Aorta (tissue), 5 donors: ENCODE results near the gene RTP5. TPM values are rescaled to one million over a fixed set of nuclear protein-coding genes. Genes with fewer than 3 reads are reported as not detected.

ENCODE experiments used
- ATAC-seq: fragments of 200-7000 bp; cut with Tn5 transposase; one replicate; pipeline ENCODE4 v1.9.1; 2022; ENCODE audit warnings: moderate library complexity; ENCODE audit not compliant: low FRiP score
- DNase-seq, 2 donors: peaks; one replicate each; pipeline ENCODE4 v3.0.0-alpha.2; 2020
- H3K27ac ChIP-seq, 2 donors: one replicate each; pipeline ENCODE4 v1.5.1; 2013; ENCODE audit warnings: low read length in 2 of 2, mild to moderate bottlenecking in 2 of 2, moderate library complexity in 2 of 2, control low read depth in 1 of 2, inconsistent platforms in 1 of 2, low read depth in 1 of 2
- H3K27me3 ChIP-seq, 2 donors: one replicate each; pipeline ENCODE4 v1.6.1; 2013; ENCODE audit warnings: control low read depth in 1 of 2, low read length in 1 of 2, mild to moderate bottlenecking in 1 of 2, moderate library complexity in 1 of 2; ENCODE audit not compliant: insufficient read depth in 2 of 2, control insufficient read depth in 1 of 2
- H3K36me3 ChIP-seq, 2 donors: one replicate each; pipeline ENCODE4 v1.6.1; 2013; ENCODE audit warnings: control low read depth in 1 of 2, low read length in 1 of 2, mild to moderate bottlenecking in 1 of 2; ENCODE audit not compliant: insufficient read depth in 2 of 2, control insufficient read depth in 1 of 2
- H3K4me1 ChIP-seq, 2 donors: one replicate each; pipeline ENCODE4 v1.6.1; 2013; ENCODE audit warnings: low read length in 2 of 2, control low read depth in 1 of 2, mild to moderate bottlenecking in 1 of 2, moderate library complexity in 1 of 2; ENCODE audit not compliant: insufficient read depth in 2 of 2, control insufficient read depth in 1 of 2
- H3K4me3 ChIP-seq, 2 donors: one replicate each; pipeline ENCODE4 v1.5.1; 2013; ENCODE audit warnings: low read length in 2 of 2, control low read depth in 1 of 2, mild to moderate bottlenecking in 1 of 2
- H3K9me3 ChIP-seq: one replicate; pipeline ENCODE4 v1.6.1; 2013; ENCODE audit warnings: mild to moderate bottlenecking, low read length; ENCODE audit not compliant: control insufficient read depth
- WGBS, 2 donors: extraction: QIAGEN DNeasy Blood & Tissue Kit; methylation state at CpG; one replicate each; pipeline ENCODE4 v1.1.7; 2013; 5-methylcytosine and 5-hydroxymethylcytosine counted together
- intact Hi-C, 2 donors: fragments of 100-400 bp; cut with DNase I; formaldehyde crosslinking; loops; one replicate each; pipeline versions ENCODE4 v1.14.2 to v1.15.0; 2022
- polyA plus RNA-seq, 2 donors: library from polyadenylated mRNA; stranded (reverse); fragments of 200-250 nt; gene quantifications; one replicate each; pipeline ENCODE4 v1.2.3, GENCODE V29; 2013
- total RNA-seq, 2 donors: library from RNA; stranded (reverse); fragmentation: NEBNext Ultra II Directional; extraction: Animal tissue kit (Norgen Biotek cat#: 25700); gene quantifications; one replicate each; pipeline ENCODE4 v1.2.1, GENCODE V29; 2021
- donor health status: healthy with polysubstance abuse.
- donor health status: Bipolar disorder and iron deficiency.
- donor health status: DM: no; HTN: no; CAD: no.
- donor health status: DM: no; HTN: no; CAD: no.
- donor health status: DM: yes; HTN: yes; CAD: no.

Gene RTP5
- total and polyA plus RNA-seq, 4 donors, result not detected

- Histone ChIP-seq H3K9me3 (no peaks in the 10 kb centered on the region), H3K4me1 (no peaks in the 10 kb centered on the region), H3K27ac (no peak overlapping the region), H3K27me3 (peaks cover 0 to 5% of the 10 kb centered on the region in 2 donors), H3K4me3 (no peak overlapping the region), H3K36me3 (no peaks in the 10 kb centered on the region)
- intact Hi-C loops, result no loop called here
- no peak for DNase-seq
- ATAC-seq, result no peak
- WGBS, 2 donors, result 68% methylated on average over 8 of the region's 8 CpGs
Observed at GRCh38 chr2:241862093-241862492, 7.4 kb upstream of the RTP5 start.

- H3K9me3 ChIP-seq, result no peaks in the 10 kb centered on the region
- DNase-seq, result no peak
- WGBS, 2 donors, result 78 to 80% methylated on average over 22 of the region's 22 CpGs
- H3K27ac ChIP-seq, result no peak overlapping the region
- H3K27me3 ChIP-seq, result peaks cover 0 to 5% of the 10 kb centered on the region in 2 donors
- intact Hi-C loops, result no loop called here
- H3K4me3 ChIP-seq, result no peak overlapping the region
- no peaks in the 10 kb centered on the region for H3K4me1 ChIP-seq
- no peak for ATAC-seq
- H3K36me3 ChIP-seq, result no peaks in the 10 kb centered on the region
Observed at GRCh38 chr2:241862775-241863535, 6.6 kb upstream of the RTP5 start.

- 32 to 33% methylated on average over 28 to 29 of the region's 29 CpGs for WGBS, 2 donors
- DNase-seq (no peak), ATAC-seq (no peak)
- Histone ChIP-seq H3K27ac (no peak overlapping the region), H3K4me1 (no peaks in the 10 kb centered on the region), H3K4me3 (no peak overlapping the region), H3K27me3 (peaks cover 0 to 5% of the 10 kb centered on the region in 2 donors), H3K36me3 (no peaks in the 10 kb centered on the region), H3K9me3 (no peaks in the 10 kb centered on the region)
- intact Hi-C loops, result no loop called here
Observed at GRCh38 chr2:241863536-241863954, 6.0 kb upstream of the RTP5 start.

DNA sequence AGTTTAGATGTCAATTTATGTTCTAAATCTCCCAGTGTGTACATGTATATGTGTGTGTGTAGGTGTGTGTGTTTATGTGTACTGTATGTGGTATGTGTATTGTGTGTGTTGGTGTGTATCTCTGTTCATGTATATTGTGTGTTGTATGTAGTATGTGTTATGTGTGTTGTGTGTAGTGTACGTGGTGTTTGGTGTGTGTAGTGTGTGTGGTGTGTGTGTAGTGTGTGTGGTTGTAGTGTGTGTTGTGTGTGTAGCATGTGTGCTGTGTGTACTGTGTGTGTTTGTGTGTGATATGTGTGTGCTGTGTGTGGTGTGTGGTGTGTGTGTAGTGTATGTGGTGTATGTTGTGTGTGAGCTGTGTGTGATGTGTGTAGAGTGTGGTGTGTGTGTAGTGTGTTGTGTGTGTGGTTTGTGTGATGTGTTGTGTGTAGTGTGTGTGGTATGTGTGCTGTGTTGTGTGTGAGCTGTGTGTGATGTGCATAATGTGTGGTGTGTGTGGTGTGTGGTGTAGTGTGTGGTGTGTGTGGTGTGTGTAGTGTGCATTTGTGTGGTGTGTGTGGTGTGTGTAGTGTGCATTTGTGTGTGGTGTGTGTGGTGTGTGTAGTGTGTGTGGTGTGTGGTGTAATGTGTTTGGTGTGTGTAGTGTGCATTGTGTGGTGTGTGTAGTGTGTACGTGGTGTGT lies 5.2 kb upstream of the RTP5 start:
- intact Hi-C loops, result no loop called here
- WGBS, 2 donors, result 94 to 98% methylated on average over 2 of the region's 2 CpGs
- H3K36me3 ChIP-seq, result no peaks in the 10 kb centered on the region
- H3K9me3 ChIP-seq, result no peaks in the 10 kb centered on the region
- DNase-seq (no peak), ATAC-seq (no peak)
- H3K4me1 ChIP-seq, result no peaks in the 10 kb centered on the region
- no peak overlapping the region for H3K27ac ChIP-seq
- H3K27me3 ChIP-seq, result peaks cover 0 to 5% of the 10 kb centered on the region in 2 donors
- H3K4me3 ChIP-seq, result no peak overlapping the region

DNA sequence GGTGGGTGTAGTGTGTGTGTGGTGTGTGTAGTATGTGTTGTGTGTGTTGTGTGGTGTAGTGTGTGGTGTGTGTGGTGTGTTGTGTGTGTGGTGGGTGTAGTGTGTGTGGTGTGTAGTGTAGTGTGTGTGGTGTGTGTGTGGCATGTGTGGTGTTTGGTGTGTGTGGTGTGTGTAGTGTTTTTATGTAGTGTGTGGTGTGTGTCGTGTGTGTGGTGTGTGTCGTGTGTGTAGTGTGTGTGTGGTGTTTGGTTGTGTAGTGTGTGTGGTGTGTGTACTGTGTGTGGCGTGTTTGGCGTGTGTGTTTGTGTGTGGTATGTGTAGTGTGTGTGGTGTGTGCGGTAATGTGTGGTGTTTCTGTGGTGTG lies 4.7 kb upstream of the RTP5 start:
- Histone ChIP-seq H3K27ac (no peak overlapping the region), H3K4me1 (no peaks in the 10 kb centered on the region), H3K36me3 (no peaks in the 10 kb centered on the region), H3K27me3 (peaks cover 0 to 5% of the 10 kb centered on the region in 2 donors), H3K4me3 (no peak overlapping the region), H3K9me3 (no peaks in the 10 kb centered on the region)
- intact Hi-C loops, result no loop called here
- ATAC-seq (no peak), DNase-seq (no peak)
- 95% methylated on average over 5 of the region's 5 CpGs for WGBS, 2 donors

GRCh38 chr2:241865416-241865956 lies 4.0 kb upstream of the RTP5 start:
- no peaks in the 10 kb centered on the region for H3K36me3 ChIP-seq
- DNase-seq, result no peak
- WGBS, 2 donors, result 90 to 92% methylated on average over 3 of the region's 3 CpGs
- no peak overlapping the region for H3K4me3 ChIP-seq
- intact Hi-C loops, result no loop called here
- no peak overlapping the region for H3K27ac ChIP-seq
- H3K9me3 ChIP-seq, result no peaks in the 10 kb centered on the region
- H3K4me1 ChIP-seq, result no peaks in the 10 kb centered on the region
- no peak for ATAC-seq
- H3K27me3 ChIP-seq, result peaks cover 0 to 5% of the 10 kb centered on the region in 2 donors

DNA sequence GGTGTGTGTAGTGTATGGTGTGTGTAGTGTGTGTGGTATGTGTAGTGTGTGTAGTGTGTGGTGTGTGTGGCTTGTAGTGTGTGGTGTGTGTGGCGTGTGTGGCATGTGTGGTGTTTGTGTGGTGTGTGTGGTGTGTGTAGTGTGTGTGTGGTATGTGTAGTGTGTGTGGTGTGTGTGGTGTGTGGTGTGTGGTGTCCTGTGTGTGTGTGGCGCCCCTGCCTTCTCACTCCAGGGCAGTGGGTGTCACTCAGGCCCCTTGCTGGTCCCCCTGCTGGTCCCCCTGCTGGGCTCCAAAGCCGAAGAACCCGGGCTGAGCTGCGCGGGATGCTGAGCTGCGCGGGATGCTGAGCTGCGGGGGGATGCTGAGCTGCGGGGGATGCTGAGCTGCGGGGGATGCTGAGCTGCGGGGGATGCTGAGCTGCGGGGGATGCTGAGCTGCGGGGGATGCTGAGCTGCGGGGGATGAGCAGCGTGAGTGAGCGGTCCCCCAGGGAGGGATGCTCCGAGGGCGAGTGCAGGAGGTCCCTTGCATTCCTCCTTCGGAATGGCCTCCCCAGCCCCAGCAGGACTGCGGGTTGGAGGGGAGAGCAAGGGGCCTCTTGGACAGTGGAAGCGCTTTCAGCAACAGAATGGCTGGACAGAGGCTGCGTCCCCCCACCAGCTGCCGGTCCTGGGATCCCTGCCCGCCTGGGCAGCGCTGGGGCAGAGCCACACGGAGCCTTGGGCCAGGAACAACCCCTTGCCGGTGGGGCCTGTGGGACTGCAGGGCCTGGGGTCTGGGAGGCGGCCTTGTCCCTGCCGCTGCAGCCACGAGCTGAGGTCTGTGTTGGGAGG lies 3.4 kb upstream of the RTP5 start:
- WGBS, 2 donors, result 3 to 8% methylated on average over 30 to 31 of the region's 31 CpGs
- Histone ChIP-seq H3K9me3 (no peaks in the 10 kb centered on the region), H3K4me1 (no peaks in the 10 kb centered on the region), H3K36me3 (no peaks in the 10 kb centered on the region), H3K27me3 (peaks cover 0 to 5% of the 10 kb centered on the region in 2 donors), H3K27ac (no peak overlapping the region), H3K4me3 (no peak overlapping the region)
- no peak for ATAC-seq
- intact Hi-C loops, result no loop called here
- DNase-seq, result no peak

GRCh38 chr2:241866790-241867645 lies 2.5 kb upstream of the RTP5 start:
- 47 to 52% methylated on average over 29 to 33 of the region's 33 CpGs for WGBS, 2 donors
- Histone ChIP-seq H3K4me3 (no peak overlapping the region), H3K9me3 (no peaks in the 10 kb centered on the region), H3K4me1 (no peaks in the 10 kb centered on the region), H3K27ac (no peak overlapping the region), H3K36me3 (no peaks in the 10 kb centered on the region), H3K27me3 (peaks cover 0 to 5% of the 10 kb centered on the region in 2 donors)
- intact Hi-C loops, result no loop called here
- ATAC-seq (no peak), DNase-seq (no peak)
